ENCODE data around the gene GORAB. TPM values are rescaled to one million over a fixed set of nuclear protein-coding genes. Genes with fewer than 3 reads are reported as not detected.

Gene GORAB, protein sequence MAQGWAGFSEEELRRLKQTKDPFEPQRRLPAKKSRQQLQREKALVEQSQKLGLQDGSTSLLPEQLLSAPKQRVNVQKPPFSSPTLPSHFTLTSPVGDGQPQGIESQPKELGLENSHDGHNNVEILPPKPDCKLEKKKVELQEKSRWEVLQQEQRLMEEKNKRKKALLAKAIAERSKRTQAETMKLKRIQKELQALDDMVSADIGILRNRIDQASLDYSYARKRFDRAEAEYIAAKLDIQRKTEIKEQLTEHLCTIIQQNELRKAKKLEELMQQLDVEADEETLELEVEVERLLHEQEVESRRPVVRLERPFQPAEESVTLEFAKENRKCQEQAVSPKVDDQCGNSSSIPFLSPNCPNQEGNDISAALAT
- total RNA-seq (13.6 TPM), polyA plus RNA-seq (ENCODE audit: insufficient read depth, low read depth, low replicate concordance) (5.8 TPM)
- long read RNA-seq, donor 1, partial matches to known transcripts = 5 of 7 reads
- long read RNA-seq, donor 1, other reads (novel, unspliced or antisense) = 0 of 7 reads
- long read RNA-seq, donor 2, transcript GORAB-202 (5 exons, 2,189 nt) = major isoform, 6 of 7 reads
- long read RNA-seq, donor 2, partial matches to known transcripts = 0 of 7 reads
- long read RNA-seq, donor 2, other reads (novel, unspliced or antisense) = 0 of 7 reads
- long read RNA-seq, donor 3, partial matches to known transcripts = 0 of 3 reads
- long read RNA-seq, donor 3, other reads (novel, unspliced or antisense) = 0 of 3 reads
- long read RNA-seq, donor 4, partial matches to known transcripts = 0 of 4 reads
- long read RNA-seq, donor 4, other reads (novel, unspliced or antisense) = 0 of 4 reads
- long read RNA-seq, donor 5 = 0 reads
- long read RNA-seq, donor 6, partial matches to known transcripts = 0 of 6 reads
- long read RNA-seq, donor 6, other reads (novel, unspliced or antisense) = 0 of 6 reads
- long read RNA-seq, donor 7, transcript GORAB-202 (5 exons, 2,189 nt) = major isoform, 6 of 12 reads
- long read RNA-seq, donor 7, partial matches to known transcripts = 0 of 12 reads
- long read RNA-seq, donor 7, other reads (novel, unspliced or antisense) = 6 of 12 reads
- long read RNA-seq, donor 8, partial matches to known transcripts = 7 of 8 reads
- long read RNA-seq, donor 8, other reads (novel, unspliced or antisense) = 0 of 8 reads
- long read RNA-seq, donor 9, partial matches to known transcripts = 0 of 1 reads
- long read RNA-seq, donor 9, other reads (novel, unspliced or antisense) = 0 of 1 reads
- long read RNA-seq, donor 10, partial matches to known transcripts = 0 of 2 reads
- long read RNA-seq, donor 10, other reads (novel, unspliced or antisense) = 0 of 2 reads

DNA sequence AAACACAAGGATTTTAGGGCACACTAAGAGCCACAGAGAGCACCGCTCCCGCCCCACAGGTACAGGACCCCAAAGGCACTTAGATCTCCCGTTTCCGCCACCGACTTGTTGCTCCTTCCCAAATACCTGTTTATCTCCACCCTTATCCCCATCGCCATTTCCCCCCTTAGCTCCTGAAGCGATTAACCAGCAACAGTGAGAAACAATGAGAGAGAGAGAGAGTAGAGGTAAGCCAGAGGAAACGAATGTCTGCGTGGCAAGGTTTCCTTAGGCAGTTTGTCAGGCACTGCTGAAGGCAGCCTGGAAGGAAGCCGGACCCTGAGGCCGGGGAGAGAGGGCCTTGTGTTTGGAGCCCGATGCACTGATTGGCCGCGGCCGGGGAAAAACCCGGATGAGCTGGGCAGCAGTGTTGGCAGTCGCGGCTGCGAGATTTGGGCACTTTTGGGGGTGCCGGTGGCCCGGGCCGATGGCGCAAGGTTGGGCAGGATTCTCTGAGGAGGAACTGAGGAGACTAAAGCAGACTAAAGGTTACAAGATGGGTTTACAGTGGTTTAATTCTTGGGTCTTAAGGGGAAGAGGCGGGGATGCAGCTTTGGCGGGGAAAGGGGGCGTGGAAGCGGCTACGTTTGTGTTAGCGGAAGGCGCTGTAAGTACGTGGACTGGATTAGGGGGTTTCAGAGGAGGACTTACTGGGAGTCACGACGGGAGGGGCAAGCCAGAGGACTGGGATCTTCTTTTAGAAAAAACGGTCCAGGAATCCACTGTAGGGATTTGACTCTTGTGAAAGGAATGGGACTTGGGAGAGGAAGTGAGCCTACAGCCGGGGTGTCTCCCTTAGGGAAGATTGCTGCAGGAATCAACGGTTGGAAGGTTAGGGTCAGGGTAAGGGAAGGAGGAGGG, at the start of gene GORAB:
Gene GORAB, plus strand, starts transcription at position 409 of the 900 bp plus-strand sequence. Its CDS starts 58 bp downstream, at position 467.
- peak within 1 kb of the TSS; percentile 42 to 99 (median 65) for H3K9ac ChIP-seq (ENCODE audit: low read length in 3 of 3)
- peak within 1 kb of the TSS; percentile 89 for H3K27ac ChIP-seq (ENCODE audit: low read depth in 2 of 2, low read length in 2 of 2)
- peaks cover 0 to 5% (median 0%) of the 10 kb centered on the region in 3 donors for H3K4me1 ChIP-seq (ENCODE audit: control insufficient read depth in 2 of 3, insufficient read depth in 2 of 3, low read depth in 1 of 3, low read length in 3 of 3)
- H3K27me3 ChIP-seq (ENCODE audit: control insufficient read depth, insufficient read depth, low read length) = no peaks in the 10 kb centered on the region
- TF ChIP-seq, protein P1, sequence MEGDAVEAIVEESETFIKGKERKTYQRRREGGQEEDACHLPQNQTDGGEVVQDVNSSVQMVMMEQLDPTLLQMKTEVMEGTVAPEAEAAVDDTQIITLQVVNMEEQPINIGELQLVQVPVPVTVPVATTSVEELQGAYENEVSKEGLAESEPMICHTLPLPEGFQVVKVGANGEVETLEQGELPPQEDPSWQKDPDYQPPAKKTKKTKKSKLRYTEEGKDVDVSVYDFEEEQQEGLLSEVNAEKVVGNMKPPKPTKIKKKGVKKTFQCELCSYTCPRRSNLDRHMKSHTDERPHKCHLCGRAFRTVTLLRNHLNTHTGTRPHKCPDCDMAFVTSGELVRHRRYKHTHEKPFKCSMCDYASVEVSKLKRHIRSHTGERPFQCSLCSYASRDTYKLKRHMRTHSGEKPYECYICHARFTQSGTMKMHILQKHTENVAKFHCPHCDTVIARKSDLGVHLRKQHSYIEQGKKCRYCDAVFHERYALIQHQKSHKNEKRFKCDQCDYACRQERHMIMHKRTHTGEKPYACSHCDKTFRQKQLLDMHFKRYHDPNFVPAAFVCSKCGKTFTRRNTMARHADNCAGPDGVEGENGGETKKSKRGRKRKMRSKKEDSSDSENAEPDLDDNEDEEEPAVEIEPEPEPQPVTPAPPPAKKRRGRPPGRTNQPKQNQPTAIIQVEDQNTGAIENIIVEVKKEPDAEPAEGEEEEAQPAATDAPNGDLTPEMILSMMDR (IDR thresholded peaks at IDR 0.05; ENCODE audit: borderline replicate concordance, extremely low read depth, insufficient read depth) = no peak
- DNase-seq (peak; percentile 92 to 97 (median 96)), FAIRE-seq (no peak)
- peak within 1 kb of the TSS; percentile 83 to 100 (median 93) for H3K4me3 ChIP-seq (ENCODE audit: low read length in 3 of 3)
- intact Hi-C loops (cut with DNase I) = no loop called here
- H3K36me3 ChIP-seq (ENCODE audit: control insufficient read depth in 2 of 3, insufficient read depth in 3 of 3, low read length in 3 of 3) = no peaks in the 10 kb centered on the region
- no peaks in the 10 kb centered on the region for H3K9me3 ChIP-seq (ENCODE audit: control insufficient read depth in 2 of 3, insufficient read depth in 1 of 3, low read length in 3 of 3)

DNA sequence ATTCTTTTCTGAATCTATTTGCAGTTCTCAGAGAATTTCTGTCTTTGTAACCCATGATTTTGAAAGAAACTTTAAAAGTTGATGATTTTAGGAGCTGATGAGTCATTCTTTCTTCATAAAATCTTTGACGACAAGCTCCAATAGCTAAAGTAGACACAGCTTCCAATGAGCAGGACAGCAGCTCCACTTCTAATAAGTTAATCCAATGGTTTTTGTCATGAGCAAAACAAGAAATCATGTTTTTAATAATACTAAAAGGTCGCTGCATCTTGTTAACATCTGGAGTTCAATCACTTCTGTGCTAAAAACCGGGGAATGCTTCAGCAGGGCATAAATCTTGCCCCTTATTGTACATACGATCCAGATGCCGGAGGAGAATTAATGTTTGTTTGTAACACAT, 48.9 kb upstream of the GORAB start:
- FAIRE-seq (no peak), DNase-seq (peak in 2 of 5 donors; percentile 3 to 41)
- Histone ChIP-seq H3K27ac (ENCODE audit: low read depth in 2 of 2, low read length in 2 of 2) (no peak overlapping the region), H3K36me3 (ENCODE audit: control insufficient read depth in 2 of 3, insufficient read depth in 3 of 3, low read length in 3 of 3) (no peaks in the 10 kb centered on the region), H3K27me3 (ENCODE audit: control insufficient read depth, insufficient read depth, low read length) (no peaks in the 10 kb centered on the region), H3K9me3 (ENCODE audit: control insufficient read depth in 2 of 3, insufficient read depth in 1 of 3, low read length in 3 of 3) (no peaks in the 10 kb centered on the region), H3K4me1 (ENCODE audit: control insufficient read depth in 2 of 3, insufficient read depth in 2 of 3, low read depth in 1 of 3, low read length in 3 of 3) (no peaks in the 10 kb centered on the region), H3K9ac (ENCODE audit: low read length in 3 of 3) (no peak overlapping the region), H3K4me3 (ENCODE audit: low read length in 3 of 3) (no peak overlapping the region)
- TF ChIP-seq, protein P1 (IDR thresholded peaks at IDR 0.05; ENCODE audit: borderline replicate concordance, extremely low read depth, insufficient read depth) = no peak
- intact Hi-C loops (cut with DNase I) = no loop called here

GRCh38 chr1:170487503-170487902, 44.5 kb upstream of the GORAB start:
- H3K9me3 ChIP-seq (ENCODE audit: control insufficient read depth in 2 of 3, insufficient read depth in 1 of 3, low read length in 3 of 3) = no peaks in the 10 kb centered on the region
- H3K4me1 ChIP-seq (ENCODE audit: control insufficient read depth in 2 of 3, insufficient read depth in 2 of 3, low read depth in 1 of 3, low read length in 3 of 3) = no peaks in the 10 kb centered on the region
- H3K36me3 ChIP-seq (ENCODE audit: control insufficient read depth in 2 of 3, insufficient read depth in 3 of 3, low read length in 3 of 3) = no peaks in the 10 kb centered on the region
- FAIRE-seq (no peak), DNase-seq (no peak)
- H3K27ac ChIP-seq (ENCODE audit: low read depth in 2 of 2, low read length in 2 of 2) = no peak overlapping the region
- no peak overlapping the region for H3K9ac ChIP-seq (ENCODE audit: low read length in 3 of 3)
- TF ChIP-seq, protein P1 (IDR thresholded peaks at IDR 0.05; ENCODE audit: borderline replicate concordance, extremely low read depth, insufficient read depth) = no peak
- no peaks in the 10 kb centered on the region for H3K27me3 ChIP-seq (ENCODE audit: control insufficient read depth, insufficient read depth, low read length)
- no peak overlapping the region for H3K4me3 ChIP-seq (ENCODE audit: low read length in 3 of 3)
- intact Hi-C loops (cut with DNase I) = no loop called here

Measured in kidney (tissue), 22 donors.